NCI-H2227 (cell line): ENCODE data around the gene PRAMEF8.
"Not testable (repeated sequence)": the region's sequence is repeated elsewhere in the genome, so short reads cannot be mapped to it uniquely, and the experiment has no call there.

Source experiments
- DNase-seq: peaks from one replicate; lab custom pipeline; 2025; ENCODE audit not compliant: unreplicated experiment; lab: John Stamatoyannopoulos, UW

PRAMEF8 gene

GRCh38 chr1:13285037-13285436 lies at the start of gene PRAMEF8:
PRAMEF8 (minus strand) TSS chr1:13285137; CDS start chr1:13284091, 1,046 bp downstream.
- not testable (repeated sequence) for DNase-seq

GRCh38 chr1:13315281-13315680 lies 30.3 kb upstream of the PRAMEF8 start, which contains the start of gene PRAMEF15:
PRAMEF15 (plus strand) TSS chr1:13315581; CDS start chr1:13318408, 2,827 bp downstream.
- not testable (repeated sequence) for DNase-seq

- DNase-seq = not testable (repeated sequence)
These were observed 18.3 kb upstream of the PRAMEF8 start, which contains the start of gene PRAMEF33 for GRCh38 chr1:13303239-13303638. PRAMEF33 (plus strand) TSS chr1:13303539; CDS start chr1:13305955, 2,416 bp downstream.

GRCh38 chr1:13302197-13302596 lies 17.3 kb upstream of the PRAMEF8 start:
- not testable (repeated sequence) for DNase-seq

GRCh38 chr1:13298699-13299098 lies 13.8 kb upstream of the PRAMEF8 start:
- DNase-seq = not testable (repeated sequence)

GRCh38 chr1:13297216-13297931 lies 12.4 kb upstream of the PRAMEF8 start:
- DNase-seq = not testable (repeated sequence)

GRCh38 chr1:13289030-13289429 lies 4.1 kb upstream of the PRAMEF8 start:
- not testable (repeated sequence) for DNase-seq

- not testable (repeated sequence) for DNase-seq
These were observed 5.3 kb downstream of the PRAMEF8 start for GRCh38 chr1:13279617-13280016.

GRCh38 chr1:13277016-13277415 lies 7.9 kb downstream of the PRAMEF8 start:
- DNase-seq = not testable (repeated sequence)

- DNase-seq = not testable (repeated sequence)
These were observed 19.8 kb downstream of the PRAMEF8 start for GRCh38 chr1:13265124-13265523.

- DNase-seq = not testable (repeated sequence)
These were observed 31.0 kb downstream of the PRAMEF8 start, which contains the start of gene PRAMEF5 for GRCh38 chr1:13253898-13254297. PRAMEF5 (plus strand) TSS chr1:13254198; CDS start chr1:13259269, 5,071 bp downstream.

GRCh38 chr1:13247122-13247521 lies 37.8 kb downstream of the PRAMEF8 start:
- DNase-seq = not testable (repeated sequence)

- not testable (repeated sequence) for DNase-seq
These were observed 38.4 kb downstream of the PRAMEF8 start for GRCh38 chr1:13246554-13246871.

GRCh38 chr1:13245841-13246553 lies 38.9 kb downstream of the PRAMEF8 start:
- DNase-seq = not testable (repeated sequence)

GRCh38 chr1:13243536-13244263 lies 41.2 kb downstream of the PRAMEF8 start:
- not testable (repeated sequence) for DNase-seq

- DNase-seq = not testable (repeated sequence)
These were observed 45.3 kb downstream of the PRAMEF8 start for GRCh38 chr1:13239633-13240032.

GRCh38 chr1:13237572-13237971 lies 47.4 kb downstream of the PRAMEF8 start:
- DNase-seq = not testable (repeated sequence)

GRCh38 chr1:13234057-13234456 lies 50.9 kb downstream of the PRAMEF8 start:
- not testable (repeated sequence) for DNase-seq

- not testable (repeated sequence) for DNase-seq
These were observed 52.9 kb downstream of the PRAMEF8 start for GRCh38 chr1:13232056-13232455.
